ENCODE data around the gene RDH14. TPM values are rescaled to one million over a fixed set of nuclear protein-coding genes. Genes with fewer than 3 reads are reported as not detected.

Gene RDH14
- total and polyA plus RNA-seq, 4 donors = 30.8 to 46.7 (median 32.4) TPM

GRCh38 chr2:18519914-18520450 is 40.5 kb downstream of the RDH14 start:
- Histone ChIP-seq H3K36me3 (ENCODE audit: control insufficient read depth, insufficient read depth, low read length) (no peaks in the 10 kb centered on the region), H3K27me3 (ENCODE audit: control insufficient read depth, insufficient read depth, low read length) (no peaks in the 10 kb centered on the region), H3K9me3 (ENCODE audit: control insufficient read depth, insufficient read depth, low read length) (no peaks in the 10 kb centered on the region), H3K27ac (ENCODE audit: low read depth, low read length) (peak overlapping the region; percentile 65), H3K4me3 (ENCODE audit: low read depth, low read length) (no peak overlapping the region), H3K4me1 (ENCODE audit: control insufficient read depth, insufficient read depth, low read length) (peaks cover 13% of the 10 kb centered on the region)
- peak in 1 of 6 donors; percentile 46 for DNase-seq (ENCODE audit: low read depth in 4 of 6, low spot score in 6 of 6)
- 49% methylated on average over 7 of the region's 7 CpGs for WGBS (ENCODE audit: insufficient coverage)

- 60% methylated on average over 5 of the region's 11 CpGs for WGBS (ENCODE audit: insufficient coverage)
- Histone ChIP-seq H3K27me3 (ENCODE audit: control insufficient read depth, insufficient read depth, low read length) (no peaks in the 10 kb centered on the region), H3K27ac (ENCODE audit: low read depth, low read length) (no peak overlapping the region), H3K4me1 (ENCODE audit: control insufficient read depth, insufficient read depth, low read length) (peaks cover 19% of the 10 kb centered on the region), H3K36me3 (ENCODE audit: control insufficient read depth, insufficient read depth, low read length) (no peaks in the 10 kb centered on the region), H3K4me3 (ENCODE audit: low read depth, low read length) (no peak overlapping the region), H3K9me3 (ENCODE audit: control insufficient read depth, insufficient read depth, low read length) (no peaks in the 10 kb centered on the region)
- peak in 1 of 6 donors; percentile 16 for DNase-seq (ENCODE audit: low read depth in 4 of 6, low spot score in 6 of 6)
Observed at GRCh38 chr2:18518116-18519111, 42.0 kb downstream of the RDH14 start.

GRCh38 chr2:18517386-18517785 is 43.1 kb downstream of the RDH14 start:
- Histone ChIP-seq H3K4me3 (ENCODE audit: low read depth, low read length) (no peak overlapping the region), H3K9me3 (ENCODE audit: control insufficient read depth, insufficient read depth, low read length) (no peaks in the 10 kb centered on the region), H3K27me3 (ENCODE audit: control insufficient read depth, insufficient read depth, low read length) (no peaks in the 10 kb centered on the region), H3K27ac (ENCODE audit: low read depth, low read length) (no peak overlapping the region), H3K4me1 (ENCODE audit: control insufficient read depth, insufficient read depth, low read length) (peaks cover 19% of the 10 kb centered on the region), H3K36me3 (ENCODE audit: control insufficient read depth, insufficient read depth, low read length) (no peaks in the 10 kb centered on the region)
- DNase-seq (ENCODE audit: low read depth in 4 of 6, low spot score in 6 of 6) = no peak
- WGBS (ENCODE audit: insufficient coverage) = 67% methylated on average over 1 of the region's 1 CpG

- Histone ChIP-seq H3K4me3 (ENCODE audit: low read depth, low read length) (no peak overlapping the region), H3K36me3 (ENCODE audit: control insufficient read depth, insufficient read depth, low read length) (no peaks in the 10 kb centered on the region), H3K9me3 (ENCODE audit: control insufficient read depth, insufficient read depth, low read length) (no peaks in the 10 kb centered on the region), H3K27ac (ENCODE audit: low read depth, low read length) (peak overlapping the region; percentile 65), H3K27me3 (ENCODE audit: control insufficient read depth, insufficient read depth, low read length) (no peaks in the 10 kb centered on the region), H3K4me1 (ENCODE audit: control insufficient read depth, insufficient read depth, low read length) (peaks cover 19% of the 10 kb centered on the region)
- 51% methylated on average over 7 of the region's 11 CpGs for WGBS (ENCODE audit: insufficient coverage)
- DNase-seq (ENCODE audit: low read depth in 4 of 6, low spot score in 6 of 6) = peak in 1 of 6 donors; percentile 62
Observed at GRCh38 chr2:18516112-18516511, 44.3 kb downstream of the RDH14 start.

- Histone ChIP-seq H3K4me3 (ENCODE audit: low read depth, low read length) (no peak overlapping the region), H3K36me3 (ENCODE audit: control insufficient read depth, insufficient read depth, low read length) (no peaks in the 10 kb centered on the region), H3K4me1 (ENCODE audit: control insufficient read depth, insufficient read depth, low read length) (peaks cover 9% of the 10 kb centered on the region), H3K27me3 (ENCODE audit: control insufficient read depth, insufficient read depth, low read length) (no peaks in the 10 kb centered on the region), H3K27ac (ENCODE audit: low read depth, low read length) (peak overlapping the region; percentile 65), H3K9me3 (ENCODE audit: control insufficient read depth, insufficient read depth, low read length) (no peaks in the 10 kb centered on the region)
- 56% methylated on average over 3 of the region's 4 CpGs for WGBS (ENCODE audit: insufficient coverage)
- DNase-seq (ENCODE audit: low read depth in 4 of 6, low spot score in 6 of 6) = peak in 1 of 6 donors; percentile 68
Observed at GRCh38 chr2:18514526-18515461, 45.7 kb downstream of the RDH14 start.

DNA sequence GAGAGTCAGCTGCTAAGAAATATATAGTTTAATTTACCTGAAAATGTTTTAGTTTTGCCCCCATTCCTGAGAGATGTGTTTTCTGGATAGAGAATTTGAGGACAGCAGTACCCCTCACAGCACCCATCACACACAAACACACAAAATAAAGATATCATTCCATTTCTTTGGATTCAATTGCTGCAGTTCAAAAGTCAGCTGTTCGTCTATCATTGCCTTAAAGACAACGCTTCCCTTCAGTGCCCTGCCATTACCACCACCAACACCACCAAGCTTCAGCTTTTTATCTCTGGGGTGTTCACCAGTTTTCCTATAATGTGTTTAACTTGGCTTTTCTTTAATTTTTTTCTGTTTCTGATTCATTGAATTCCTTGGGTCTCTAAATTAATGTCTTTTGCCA is 49.7 kb downstream of the RDH14 start:
- H3K27ac ChIP-seq (ENCODE audit: low read depth, low read length) = no peak overlapping the region
- WGBS (ENCODE audit: insufficient coverage) = 86% methylated on average over 1 of the region's 2 CpGs
- DNase-seq (ENCODE audit: low read depth in 4 of 6, low spot score in 6 of 6) = no peak
- H3K4me3 ChIP-seq (ENCODE audit: low read depth, low read length) = no peak overlapping the region
- no peaks in the 10 kb centered on the region for H3K36me3 ChIP-seq (ENCODE audit: control insufficient read depth, insufficient read depth, low read length)
- no peaks in the 10 kb centered on the region for H3K27me3 ChIP-seq (ENCODE audit: control insufficient read depth, insufficient read depth, low read length)
- H3K9me3 ChIP-seq (ENCODE audit: control insufficient read depth, insufficient read depth, low read length) = no peaks in the 10 kb centered on the region
- H3K4me1 ChIP-seq (ENCODE audit: control insufficient read depth, insufficient read depth, low read length) = peaks cover 7% of the 10 kb centered on the region

DNA sequence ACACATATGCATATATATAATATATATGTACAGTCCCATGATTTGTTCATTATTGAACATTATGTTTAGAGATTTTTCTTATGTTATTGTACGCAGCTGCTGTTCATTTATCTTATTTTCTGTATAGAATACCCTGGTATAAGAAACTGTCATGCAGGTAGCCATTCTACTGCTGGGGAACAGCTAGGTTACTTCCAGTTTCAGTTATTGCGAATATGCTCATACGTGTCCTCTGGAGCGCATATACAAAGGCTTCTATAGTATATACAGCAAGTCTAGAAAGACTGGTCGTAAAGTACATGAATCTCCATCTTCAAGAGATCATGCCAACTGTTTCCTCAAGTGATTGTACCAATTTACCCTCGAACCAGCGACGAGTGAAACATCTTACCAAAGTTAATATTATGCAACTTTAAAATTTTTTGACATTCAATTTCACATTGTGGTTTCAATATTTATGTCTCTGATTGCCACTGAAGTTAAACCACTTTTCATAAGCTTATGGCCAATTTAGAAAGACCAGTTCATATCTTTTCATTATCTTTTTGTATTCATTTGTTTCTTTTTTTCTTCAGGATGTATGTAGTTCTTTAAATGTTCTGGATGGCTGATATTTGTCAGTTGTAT is 53.5 kb downstream of the RDH14 start:
- no peak overlapping the region for H3K27ac ChIP-seq (ENCODE audit: low read depth, low read length)
- no peak overlapping the region for H3K4me3 ChIP-seq (ENCODE audit: low read depth, low read length)
- no peaks in the 10 kb centered on the region for H3K27me3 ChIP-seq (ENCODE audit: control insufficient read depth, insufficient read depth, low read length)
- no peaks in the 10 kb centered on the region for H3K36me3 ChIP-seq (ENCODE audit: control insufficient read depth, insufficient read depth, low read length)
- WGBS (ENCODE audit: insufficient coverage) = 88% methylated on average over 1 of the region's 8 CpGs
- H3K9me3 ChIP-seq (ENCODE audit: control insufficient read depth, insufficient read depth, low read length) = no peaks in the 10 kb centered on the region
- H3K4me1 ChIP-seq (ENCODE audit: control insufficient read depth, insufficient read depth, low read length) = no peaks in the 10 kb centered on the region
- no peak for DNase-seq (ENCODE audit: low read depth in 4 of 6, low spot score in 6 of 6)

DNA sequence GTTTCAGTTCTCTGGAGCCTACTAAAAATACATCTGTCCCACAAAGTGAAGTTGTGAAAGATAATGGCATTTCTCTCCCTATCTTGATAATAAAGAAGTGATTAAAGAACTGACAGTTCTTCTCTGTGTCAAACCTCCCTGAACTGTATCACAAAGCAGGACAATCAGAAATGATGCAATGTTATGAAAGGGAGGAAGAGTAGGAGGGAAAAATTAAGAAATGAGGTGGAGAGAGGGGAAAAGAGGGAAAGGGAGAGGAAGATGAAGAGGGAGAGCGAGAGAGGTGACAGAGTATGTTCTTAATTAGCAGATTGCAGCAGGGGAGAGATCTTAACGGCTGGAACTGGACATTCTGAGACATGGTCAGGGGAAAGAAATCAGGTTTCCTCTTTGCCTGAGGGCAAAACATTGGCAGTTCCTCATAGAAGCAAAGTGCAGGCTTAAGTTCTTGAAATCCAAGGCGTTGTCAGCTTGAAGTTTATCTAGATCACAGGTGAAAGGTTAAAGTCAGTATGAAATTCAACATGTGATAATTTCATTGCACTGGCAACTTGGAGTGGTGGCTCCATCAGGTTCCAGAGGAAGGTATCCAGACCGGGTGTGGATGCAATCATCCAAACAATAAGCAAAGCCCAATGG is 54.6 kb downstream of the RDH14 start:
- H3K9me3 ChIP-seq (ENCODE audit: control insufficient read depth, insufficient read depth, low read length) = no peaks in the 10 kb centered on the region
- H3K27me3 ChIP-seq (ENCODE audit: control insufficient read depth, insufficient read depth, low read length) = peaks cover 2% of the 10 kb centered on the region
- no peak overlapping the region for H3K27ac ChIP-seq (ENCODE audit: low read depth, low read length)
- no peak overlapping the region for H3K4me3 ChIP-seq (ENCODE audit: low read depth, low read length)
- DNase-seq (ENCODE audit: low read depth in 4 of 6, low spot score in 6 of 6) = no peak
- H3K36me3 ChIP-seq (ENCODE audit: control insufficient read depth, insufficient read depth, low read length) = no peaks in the 10 kb centered on the region
- WGBS (ENCODE audit: insufficient coverage) = 88% methylated on average over 3 of the region's 4 CpGs
- H3K4me1 ChIP-seq (ENCODE audit: control insufficient read depth, insufficient read depth, low read length) = no peaks in the 10 kb centered on the region

All from spinal cord (tissue), 10 donors.